Smooth muscle cell (in vitro differentiated cells): ENCODE data around the gene LEF1. TPM values are rescaled to one million over a fixed set of nuclear protein-coding genes. Genes with fewer than 3 reads are reported as not detected.

Experiments
- DNase-seq: peaks from one replicate; lab custom pipeline; 2025; ENCODE audit not compliant: unreplicated experiment; lab: John Stamatoyannopoulos, UW
- H2AFZ ChIP-seq: fragments of 200-600 bp; sonication (generic); 2 replicates; pipeline ENCODE4 v1.6.0; 2016; ENCODE audit warnings: antibody characterized with exemption, low read depth, mild to moderate bottlenecking
- H3F3A ChIP-seq: fragments of 200-600 bp; sonication (generic); 2 replicates; pipeline ENCODE4 v1.6.0; 2017; ENCODE audit warnings: antibody characterized with exemption, low read depth
- H3K27ac ChIP-seq: fragments of 200-600 bp; sonication (generic); 2 replicates; pipeline ENCODE4 v1.5.1; 2016; ENCODE audit warnings: low read depth, mild to moderate bottlenecking
- H3K27me3 ChIP-seq: fragments of 200-600 bp; sonication (generic); 2 replicates; pipeline ENCODE4 v1.6.1; 2016; ENCODE audit warnings: low read depth, mild to moderate bottlenecking
- H3K36me3 ChIP-seq: fragments of 200-600 bp; sonication (generic); 2 replicates; pipeline ENCODE4 v1.5.1; 2016; ENCODE audit warnings: low read depth
- H3K4me1 ChIP-seq: fragments of 200-600 bp; sonication (generic); 2 replicates; pipeline ENCODE4 v1.5.1; 2016; ENCODE audit warnings: low read depth
- H3K4me2 ChIP-seq: fragments of 200-600 bp; sonication (generic); 2 replicates; pipeline ENCODE4 v1.6.0; 2016; ENCODE audit warnings: mild to moderate bottlenecking
- H3K4me3 ChIP-seq: fragments of 200-600 bp; sonication (generic); 2 replicates; pipeline ENCODE4 v1.5.1; 2016; ENCODE audit warnings: mild to moderate bottlenecking
- H3K79me2 ChIP-seq: fragments of 200-600 bp; sonication (generic); 2 replicates; pipeline ENCODE4 v1.6.0; 2016; ENCODE audit warnings: low read depth, mild to moderate bottlenecking
- H3K9ac ChIP-seq: fragments of 200-600 bp; sonication (generic); 2 replicates; pipeline ENCODE4 v1.6.0; 2016; ENCODE audit warnings: low read depth
- H3K9me3 ChIP-seq: fragments of 200-600 bp; sonication (generic); replicated peaks from 2 replicates; pipeline ENCODE4 v1.5.1; 2016; ENCODE audit warnings: low read depth
- H4K20me1 ChIP-seq: fragments of 200-600 bp; sonication (generic); 2 replicates; pipeline ENCODE4 v1.6.0; 2016; ENCODE audit warnings: low read depth
- CTCF ChIP-seq: fragments of 200-600 bp; sonication (generic); IDR thresholded peaks from 2 replicates; pipeline ENCODE4 v1.5.1; 2017; ENCODE audit warnings: borderline replicate concordance, mild to moderate bottlenecking, antibody characterized with exemption; ENCODE audit not compliant: insufficient read depth, poor library complexity, severe bottlenecking
- WGBS: methylation state at CpG from one replicate; pipeline ENCODE4 v1.1.7; 2016; ENCODE audit warnings: low lambda C conversion rate; 5-methylcytosine and 5-hydroxymethylcytosine counted together
- polyA plus RNA-seq: library from polyadenylated mRNA; unstranded; fragments of >200 nt; fragmentation: Nextera tagmentation; extraction: Ambion mirVana; gene quantifications from 2 replicates; pipeline ENCODE4 v1.2.1, GENCODE V29; 2016
- total RNA-seq: library from RNA; depleted of rRNA; stranded (reverse); fragments of >200 nt; gene quantifications from 2 replicates; pipeline ENCODE4 v1.2.3, GENCODE V29; 2014

Gene LEF1
- total and polyA plus RNA-seq, 2 experiments from 2014 or later = 87.3 to 96.2 TPM

- Histone ChIP-seq H3F3A (no peaks in the 10 kb centered on the region), H3K36me3 (no peaks in the 10 kb centered on the region), H3K27me3 (no peaks in the 10 kb centered on the region), H3K79me2 (peaks cover 98% of the 10 kb centered on the region), H2AFZ (no peak overlapping the region), H3K27ac (peak overlapping the region; percentile 6), H3K4me1 (peaks cover 27% of the 10 kb centered on the region), H3K4me2 (peak overlapping the region; percentile 42), H4K20me1 (peaks cover 90% of the 10 kb centered on the region), H3K9me3 (no peaks in the 10 kb centered on the region), H3K4me3 (no peak overlapping the region), H3K9ac (no peak overlapping the region)
- WGBS = 32% methylated on average over 3 of the region's 3 CpGs
- no peak for TF ChIP-seq CTCF
- no peak for DNase-seq
Measured at GRCh38 chr4:108160741-108161352, 7.9 kb downstream of the LEF1 start.

DNA sequence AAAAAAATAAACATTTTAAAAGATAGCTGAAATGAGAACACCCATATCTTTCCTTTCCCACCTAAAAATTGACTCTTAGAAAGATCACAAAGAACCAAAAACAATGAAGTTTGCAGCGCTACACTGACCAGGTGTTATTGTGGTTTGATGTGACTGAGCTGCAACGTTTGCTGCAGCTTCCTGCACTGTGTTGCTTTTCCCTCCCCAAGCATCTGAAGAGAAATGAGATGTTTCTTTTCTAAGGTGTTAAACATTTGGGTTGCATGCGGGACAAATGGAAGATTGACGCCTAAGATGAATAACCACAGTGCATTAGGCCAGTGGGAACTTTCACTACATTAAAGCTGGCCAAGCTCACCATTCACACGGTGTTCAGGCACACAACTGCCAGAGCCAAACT is 8.9 kb downstream of the LEF1 start:
- no peaks in the 10 kb centered on the region for H3F3A ChIP-seq
- no peaks in the 10 kb centered on the region for H3K9me3 ChIP-seq
- H3K36me3 ChIP-seq = no peaks in the 10 kb centered on the region
- WGBS = 88% methylated on average over 5 of the region's 5 CpGs
- H3K27me3 ChIP-seq = no peaks in the 10 kb centered on the region
- H4K20me1 ChIP-seq = peaks cover 84% of the 10 kb centered on the region
- H2AFZ ChIP-seq = no peak overlapping the region
- H3K27ac ChIP-seq = no peak overlapping the region
- peaks cover 98% of the 10 kb centered on the region for H3K79me2 ChIP-seq
- no peak overlapping the region for H3K4me2 ChIP-seq
- DNase-seq = no peak
- peaks cover 27% of the 10 kb centered on the region for H3K4me1 ChIP-seq
- no peak overlapping the region for H3K4me3 ChIP-seq
- no peak for TF ChIP-seq CTCF
- H3K9ac ChIP-seq = no peak overlapping the region

DNA sequence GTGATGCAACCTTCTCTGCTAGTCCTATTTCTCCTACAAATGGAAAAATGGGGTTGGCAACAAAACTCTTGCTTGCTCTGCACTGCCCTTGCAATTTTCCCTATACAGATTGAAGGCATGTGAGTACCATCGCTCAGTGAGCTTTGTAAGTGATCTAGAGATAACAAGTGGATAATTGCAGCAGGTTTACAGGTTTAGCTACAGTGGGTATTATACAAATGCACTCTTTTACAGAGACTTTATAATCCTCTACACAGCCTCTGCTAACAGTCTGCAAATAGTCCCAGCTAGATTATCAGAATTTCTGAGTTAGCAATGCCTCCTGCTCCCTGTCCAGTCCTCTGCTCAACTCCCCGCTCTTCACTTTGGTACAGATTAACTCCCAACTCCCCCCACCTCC is 11.1 kb downstream of the LEF1 start:
- H3K27me3 ChIP-seq = no peaks in the 10 kb centered on the region
- H3K36me3 ChIP-seq = no peaks in the 10 kb centered on the region
- H4K20me1 ChIP-seq = peaks cover 72% of the 10 kb centered on the region
- H3K9ac ChIP-seq = no peak overlapping the region
- H3K79me2 ChIP-seq = peaks cover 98% of the 10 kb centered on the region
- no peak for DNase-seq
- no peak overlapping the region for H3K27ac ChIP-seq
- H2AFZ ChIP-seq = no peak overlapping the region
- peak overlapping the region; percentile 19 for H3K4me2 ChIP-seq
- H3K4me1 ChIP-seq = peaks cover 27% of the 10 kb centered on the region
- TF ChIP-seq CTCF = no peak
- H3F3A ChIP-seq = no peaks in the 10 kb centered on the region
- no peak overlapping the region for H3K4me3 ChIP-seq
- H3K9me3 ChIP-seq = no peaks in the 10 kb centered on the region
- WGBS = 59% methylated on average over 2 of the region's 2 CpGs

- Histone ChIP-seq H3K4me2 (no peak overlapping the region), H3K27me3 (no peaks in the 10 kb centered on the region), H4K20me1 (peaks cover 74% of the 10 kb centered on the region), H3K9ac (no peak overlapping the region), H3K9me3 (no peaks in the 10 kb centered on the region), H3K4me3 (no peak overlapping the region), H3K4me1 (peaks cover 25% of the 10 kb centered on the region), H3K79me2 (peaks cover 92% of the 10 kb centered on the region), H2AFZ (no peak overlapping the region), H3K27ac (no peak overlapping the region), H3F3A (peaks cover under 1% of the 10 kb centered on the region), H3K36me3 (no peaks in the 10 kb centered on the region)
- no peak for DNase-seq
- TF ChIP-seq CTCF = no peak
- WGBS = 87% methylated on average over 2 of the region's 2 CpGs
Measured at GRCh38 chr4:108156391-108156790, 12.3 kb downstream of the LEF1 start.
